Mucosa of rectum (tissue), 2 donors: ENCODE data around the gene PNPT1.
"Not testable (repeated sequence)": the region's sequence is repeated elsewhere in the genome, so short reads cannot be mapped to it uniquely, and the experiment has no call there.

Experiments
- H3K27ac ChIP-seq, 2 donors: one replicate each; pipeline ENCODE4 v1.7.0; 2013; ENCODE audit warnings: inconsistent platforms in 2 of 2, low read depth in 2 of 2, low read length in 2 of 2
- H3K27me3 ChIP-seq, 2 donors: one replicate each; pipeline ENCODE4 v1.7.0; 2013; ENCODE audit warnings: low read length in 2 of 2; ENCODE audit not compliant: control insufficient read depth in 2 of 2, insufficient read depth in 2 of 2
- H3K36me3 ChIP-seq, 2 donors: one replicate each; pipeline ENCODE4 v1.7.0; 2013; ENCODE audit warnings: low read length in 2 of 2; ENCODE audit not compliant: control insufficient read depth in 2 of 2, insufficient read depth in 2 of 2
- H3K4me1 ChIP-seq, 2 donors: one replicate each; pipeline ENCODE4 v1.7.0; 2013; ENCODE audit warnings: low read length in 2 of 2, mild to moderate bottlenecking in 1 of 2; ENCODE audit not compliant: control insufficient read depth in 2 of 2, insufficient read depth in 2 of 2
- H3K4me3 ChIP-seq, 2 donors: one replicate each; pipeline ENCODE4 v1.7.0; 2013; ENCODE audit warnings: low read length in 2 of 2
- H3K9ac ChIP-seq, 2 donors: one replicate each; pipeline ENCODE4 v1.7.0; 2013; ENCODE audit warnings: low read length in 2 of 2, low read depth in 1 of 2, mild to moderate bottlenecking in 1 of 2
- H3K9me3 ChIP-seq, 2 donors: one replicate each; pipeline ENCODE4 v1.7.0; 2013; ENCODE audit warnings: low read length in 2 of 2; ENCODE audit not compliant: control insufficient read depth in 2 of 2
- donor health status: healthy.
- donor health status: Normal muscosa, but diverticular disease.

Gene PNPT1

DNA sequence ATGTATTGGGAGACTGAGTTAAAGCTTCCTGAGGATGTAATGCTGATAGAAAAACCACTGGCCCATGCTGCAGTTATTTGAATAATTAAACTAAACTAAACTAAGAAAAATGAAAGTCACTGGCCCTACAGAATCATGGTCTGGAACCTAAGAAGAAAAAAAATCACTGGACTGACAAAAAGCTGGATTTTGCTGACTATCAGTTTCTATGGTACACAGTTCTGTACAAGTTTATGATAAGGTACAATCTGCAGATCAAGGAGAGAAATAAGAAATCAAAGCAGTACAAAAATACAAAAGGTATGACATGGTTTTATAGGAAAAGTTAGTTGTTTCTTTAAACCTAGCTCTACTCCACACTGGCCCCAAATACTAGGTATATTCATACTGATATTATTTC lies 91.8 kb downstream of the PNPT1 start:
- H3K4me1 ChIP-seq: no peaks in the 10 kb centered on the region
- H3K9ac ChIP-seq: no peak overlapping the region
- no peaks in the 10 kb centered on the region for H3K27me3 ChIP-seq
- peaks cover 26 to 34% of the 10 kb centered on the region in 2 donors for H3K36me3 ChIP-seq
- no peak overlapping the region for H3K27ac ChIP-seq
- no peak overlapping the region for H3K4me3 ChIP-seq
- no peaks in the 10 kb centered on the region for H3K9me3 ChIP-seq

GRCh38 chr2:55598056-55598795 lies 95.4 kb downstream of the PNPT1 start:
- Histone ChIP-seq H3K36me3 (peaks cover 32 to 40% of the 10 kb centered on the region in 2 donors), H3K4me1 (no peaks in the 10 kb centered on the region), H3K27me3 (no peaks in the 10 kb centered on the region), H3K4me3 (no peak overlapping the region), H3K9ac (no peak overlapping the region), H3K27ac (no peak overlapping the region), H3K9me3 (no peaks in the 10 kb centered on the region)

GRCh38 chr2:55596795-55597194 lies 96.8 kb downstream of the PNPT1 start:
- H3K27ac ChIP-seq, H3K9ac ChIP-seq, H3K4me3 ChIP-seq, H3K4me1 ChIP-seq, H3K27me3 ChIP-seq, H3K9me3 ChIP-seq: not testable (repeated sequence)
- peaks cover 18 to 29% of the 10 kb centered on the region in 2 donors for H3K36me3 ChIP-seq

GRCh38 chr2:55595536-55595935 lies 98.1 kb downstream of the PNPT1 start:
- no peaks in the 10 kb centered on the region for H3K27me3 ChIP-seq
- no peak overlapping the region for H3K9ac ChIP-seq
- H3K9me3 ChIP-seq: no peaks in the 10 kb centered on the region
- H3K4me1 ChIP-seq: no peaks in the 10 kb centered on the region
- H3K4me3 ChIP-seq: no peak overlapping the region
- H3K27ac ChIP-seq: no peak overlapping the region
- H3K36me3 ChIP-seq: peaks cover 14 to 29% of the 10 kb centered on the region in 2 donors

GRCh38 chr2:55592130-55592529 lies 101.5 kb downstream of the PNPT1 start:
- Histone ChIP-seq H3K9ac (no peak overlapping the region), H3K4me1 (no peaks in the 10 kb centered on the region), H3K27me3 (no peaks in the 10 kb centered on the region), H3K27ac (no peak overlapping the region), H3K4me3 (no peak overlapping the region), H3K9me3 (no peaks in the 10 kb centered on the region), H3K36me3 (peaks cover 11 to 21% of the 10 kb centered on the region in 2 donors)

DNA sequence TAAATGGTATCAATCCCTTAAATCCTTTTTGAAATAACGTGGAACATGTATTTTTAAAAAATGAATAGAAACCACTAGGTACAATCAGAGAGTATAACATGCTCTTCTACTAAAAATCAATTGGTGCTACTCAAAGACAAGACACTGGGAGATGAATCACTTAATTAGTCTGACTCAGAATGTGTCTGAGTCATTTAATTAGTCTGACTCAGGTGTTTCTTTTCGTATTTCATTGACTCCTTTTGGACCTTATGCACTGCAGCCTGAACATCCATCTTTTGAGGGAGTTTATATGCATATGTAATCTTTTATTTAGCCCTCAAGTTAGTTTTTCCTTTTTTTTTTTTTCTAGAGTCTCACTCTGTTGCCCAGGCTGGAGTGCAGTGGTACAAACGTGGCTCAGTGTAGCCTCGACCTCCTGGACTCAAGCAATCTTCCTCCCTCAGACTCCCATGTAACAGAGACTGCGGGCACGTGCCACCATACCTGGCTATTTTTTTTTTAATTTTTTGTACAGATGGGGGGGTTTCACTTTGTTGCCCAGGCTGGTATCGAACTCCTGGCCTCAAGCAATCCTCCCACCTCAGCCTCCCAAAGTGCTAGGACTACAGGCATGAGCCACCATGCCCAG lies 102.7 kb downstream of the PNPT1 start:
- Histone ChIP-seq H3K9me3 (no peaks in the 10 kb centered on the region), H3K36me3 (peaks cover 14 to 22% of the 10 kb centered on the region in 2 donors), H3K27me3 (no peaks in the 10 kb centered on the region), H3K27ac (no peak overlapping the region), H3K4me3 (no peak overlapping the region), H3K4me1 (no peaks in the 10 kb centered on the region), H3K9ac (no peak overlapping the region)

GRCh38 chr2:55585451-55586080 lies 108.1 kb downstream of the PNPT1 start:
- Histone ChIP-seq H3K9ac (no peak overlapping the region), H3K4me1 (no peaks in the 10 kb centered on the region), H3K9me3 (no peaks in the 10 kb centered on the region), H3K4me3 (no peak overlapping the region), H3K27me3 (no peaks in the 10 kb centered on the region), H3K27ac (no peak overlapping the region), H3K36me3 (peaks cover 27 to 33% of the 10 kb centered on the region in 2 donors)
